CD14-positive monocyte (primary cell): ENCODE results near the gene EPHA3. TPM values are rescaled to one million over a fixed set of nuclear protein-coding genes. Genes with fewer than 3 reads are reported as not detected.

Source experiments
- DNase-seq, 3 donors: peaks; one replicate each; pipeline ENCODE4 v3.0.0-alpha.2; 2011 to 2022
- H2AFZ ChIP-seq: 2 replicates; pipeline ENCODE4 v1.6.0; 2012; ENCODE audit warnings: mild to moderate bottlenecking, low read depth, low read length, inconsistent platforms; ENCODE audit not compliant: insufficient read depth, poor library complexity, severe bottlenecking
- H3K27ac ChIP-seq, 2 donors: 1 replicate in 1 of 2; 2 replicates in 1 of 2; pipeline ENCODE4 v1.5.1; 2012 to 2013; ENCODE audit warnings: low read length in 2 of 2, control low read depth in 1 of 2, inconsistent platforms in 1 of 2, low read depth in 1 of 2, mild to moderate bottlenecking in 1 of 2
- H3K27me3 ChIP-seq, 2 donors: one replicate each; pipeline versions ENCODE4 v1.6.0 to v1.6.1; 2011 to 2013; ENCODE audit warnings: low read length in 2 of 2; ENCODE audit not compliant: control insufficient read depth in 2 of 2, insufficient read depth in 2 of 2
- H3K36me3 ChIP-seq, 2 donors: replicated peaks in 1 of 2; 1 replicate in 1 of 2; 2 replicates in 1 of 2; pipeline versions ENCODE4 v1.5.1 to v1.6.1; 2012 to 2013; ENCODE audit warnings: low read length in 2 of 2, control low read depth in 1 of 2, inconsistent platforms in 1 of 2, mild to moderate bottlenecking in 1 of 2; ENCODE audit not compliant: insufficient read depth in 2 of 2, control insufficient read depth in 1 of 2
- H3K4me1 ChIP-seq, 2 donors: 1 replicate in 1 of 2; 2 replicates in 1 of 2; pipeline versions ENCODE4 v1.5.1 to v1.6.1; 2012 to 2013; ENCODE audit warnings: low read length in 2 of 2, control low read depth in 1 of 2, inconsistent platforms in 1 of 2, mild to moderate bottlenecking in 1 of 2, moderate library complexity in 1 of 2; ENCODE audit not compliant: insufficient read depth in 2 of 2, control insufficient read depth in 1 of 2
- H3K4me2 ChIP-seq: replicated peaks from 2 replicates; pipeline ENCODE3; 2012; ENCODE audit warnings: low read length, moderate library complexity, mild to moderate bottlenecking; ENCODE audit not compliant: poor library complexity, severe bottlenecking; ENCODE audit errors: extremely low read depth
- H3K4me3 ChIP-seq, 3 experiments: fragments of 200-600 bp in 1 of 3; sonication (generic) in 1 of 3; replicated peaks in 1 of 3; 1 replicate in 2 of 3; 2 replicates in 1 of 3; pipeline ENCODE4 v1.5.1; 2011 to 2013; ENCODE audit warnings: low read length in 3 of 3, mild to moderate bottlenecking in 3 of 3, control low read depth in 2 of 3, low read depth in 2 of 3, inconsistent platforms in 1 of 3, moderate library complexity in 1 of 3
- H3K79me2 ChIP-seq: 2 replicates; pipeline ENCODE4 v1.6.0; 2012; ENCODE audit warnings: mild to moderate bottlenecking, control low read depth, inconsistent platforms, low read length, moderate library complexity; ENCODE audit not compliant: insufficient read depth
- H3K9ac ChIP-seq: 2 replicates; pipeline ENCODE4 v1.6.0; 2017; ENCODE audit warnings: low read length, mild to moderate bottlenecking; ENCODE audit not compliant: insufficient read depth, poor library complexity, severe bottlenecking
- H3K9me3 ChIP-seq, 2 donors: replicated peaks in 1 of 2; 1 replicate in 1 of 2; 2 replicates in 1 of 2; pipeline versions ENCODE4 v1.5.1 to v1.6.1; 2012 to 2013; ENCODE audit warnings: low read length in 2 of 2, control low read depth in 1 of 2; ENCODE audit not compliant: control insufficient read depth in 1 of 2, insufficient read depth in 1 of 2
- H4K20me1 ChIP-seq: 2 replicates; pipeline ENCODE4 v1.6.0; 2012; ENCODE audit warnings: mild to moderate bottlenecking, low read length, control low read depth, moderate library complexity; ENCODE audit not compliant: insufficient read depth
- H3K27ac Mint-ChIP-seq, 7 donors: one replicate each; pipeline ENCODE4 v1.8.0; 2020; ENCODE audit warnings: mild to moderate bottlenecking in 7 of 7, mixed read lengths in 7 of 7, moderate library complexity in 6 of 7, inconsistent platforms in 2 of 7
- H3K27me3 Mint-ChIP-seq, 3 donors: one replicate each; pipeline ENCODE4 v1.8.0; 2021 to 2022; ENCODE audit warnings: low read depth in 3 of 3, mild to moderate bottlenecking in 3 of 3, mixed read lengths in 3 of 3, moderate library complexity in 3 of 3, inconsistent platforms in 1 of 3
- H3K36me3 Mint-ChIP-seq, 2 donors: one replicate each; pipeline ENCODE4 v1.8.0; 2020; ENCODE audit warnings: mixed read lengths in 2 of 2, inconsistent platforms in 1 of 2, mild to moderate bottlenecking in 1 of 2
- H3K4me1 Mint-ChIP-seq: one replicate; pipeline ENCODE4 v1.8.0; 2020; ENCODE audit warnings: mild to moderate bottlenecking, mixed read lengths
- H3K4me3 Mint-ChIP-seq, 2 donors: one replicate each; pipeline ENCODE4 v1.8.0; 2020; ENCODE audit warnings: mild to moderate bottlenecking in 2 of 2, mixed read lengths in 2 of 2, moderate library complexity in 1 of 2
- H3K9me3 Mint-ChIP-seq, 7 donors: one replicate each; pipeline ENCODE4 v1.8.0; 2020 to 2022; ENCODE audit warnings: mixed read lengths in 7 of 7, mild to moderate bottlenecking in 6 of 7, moderate library complexity in 6 of 7, inconsistent platforms in 2 of 7
- WGBS: methylation state at CpG from one replicate; pipeline ENCODE4 v1.1.5; 2013; ENCODE audit warnings: missing lambda C conversion rate; ENCODE audit not compliant: insufficient coverage; 5-methylcytosine and 5-hydroxymethylcytosine counted together
- intact Hi-C, 2 donors: fragments of 100-400 bp; cut with micrococcal nuclease; formaldehyde crosslinking; loops; one replicate each; pipeline versions ENCODE4 v1.15.0 to v1.15.1; 2023
- polyA plus RNA-seq, 3 donors: library from polyadenylated mRNA; depleted of rRNA in 1 of 3; unstranded in 2 of 3; stranded (reverse) in 1 of 3; fragments of 300-500 nt in 2 of 3; fragments of >200 nt in 1 of 3; fragmentation: Illumina TruSeq in 2 of 3; gene quantifications; 1 replicate in 2 of 3; 2 replicates in 1 of 3; pipeline ENCODE4 v1.2.3, GENCODE V29; 2012 to 2021
- TF ChIP-seq, protein P1 (sequence below): fragments of 200-600 bp; IDR thresholded peaks from one replicate; pipeline ENCODE4 v1.8.0; 2022; ENCODE audit warnings: antibody characterized with exemption, mild to moderate bottlenecking

Gene EPHA3
- polyA plus RNA-seq, 3 donors: not detected

DNA sequence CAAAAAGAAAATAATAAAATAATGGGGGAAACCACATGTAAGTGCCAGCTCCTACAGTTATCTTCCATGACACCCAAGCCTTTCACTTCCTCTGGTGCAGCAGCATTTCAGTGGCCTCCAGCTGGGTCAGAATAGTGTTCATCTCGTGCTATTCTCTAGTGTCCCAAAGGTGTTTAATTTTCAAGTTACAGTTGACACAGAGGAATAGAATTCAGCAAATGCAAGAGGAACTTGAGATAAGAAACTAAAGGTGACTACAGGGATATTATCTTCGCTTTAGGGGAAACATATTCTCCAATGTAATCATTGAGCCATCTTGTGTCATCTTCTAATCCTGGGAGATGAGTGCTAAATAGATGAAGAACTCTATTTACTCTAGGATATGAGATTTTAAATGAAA lies 212.8 kb downstream of the EPHA3 start:
- no peak overlapping the region for H3K4me3 Mint-ChIP-seq
- no peak overlapping the region for H3K27ac ChIP-seq
- H3K27me3 Mint-ChIP-seq: no peaks in the 10 kb centered on the region
- H3K79me2 ChIP-seq: no peaks in the 10 kb centered on the region
- WGBS: no CpG with 5 or more reads among the region's 2 CpGs
- no peaks in the 10 kb centered on the region for H3K4me1 ChIP-seq
- no peaks in the 10 kb centered on the region for H3K36me3 Mint-ChIP-seq
- no peak overlapping the region for H3K9ac ChIP-seq
- no peaks in the 10 kb centered on the region for H3K9me3 ChIP-seq
- TF ChIP-seq, protein P1, sequence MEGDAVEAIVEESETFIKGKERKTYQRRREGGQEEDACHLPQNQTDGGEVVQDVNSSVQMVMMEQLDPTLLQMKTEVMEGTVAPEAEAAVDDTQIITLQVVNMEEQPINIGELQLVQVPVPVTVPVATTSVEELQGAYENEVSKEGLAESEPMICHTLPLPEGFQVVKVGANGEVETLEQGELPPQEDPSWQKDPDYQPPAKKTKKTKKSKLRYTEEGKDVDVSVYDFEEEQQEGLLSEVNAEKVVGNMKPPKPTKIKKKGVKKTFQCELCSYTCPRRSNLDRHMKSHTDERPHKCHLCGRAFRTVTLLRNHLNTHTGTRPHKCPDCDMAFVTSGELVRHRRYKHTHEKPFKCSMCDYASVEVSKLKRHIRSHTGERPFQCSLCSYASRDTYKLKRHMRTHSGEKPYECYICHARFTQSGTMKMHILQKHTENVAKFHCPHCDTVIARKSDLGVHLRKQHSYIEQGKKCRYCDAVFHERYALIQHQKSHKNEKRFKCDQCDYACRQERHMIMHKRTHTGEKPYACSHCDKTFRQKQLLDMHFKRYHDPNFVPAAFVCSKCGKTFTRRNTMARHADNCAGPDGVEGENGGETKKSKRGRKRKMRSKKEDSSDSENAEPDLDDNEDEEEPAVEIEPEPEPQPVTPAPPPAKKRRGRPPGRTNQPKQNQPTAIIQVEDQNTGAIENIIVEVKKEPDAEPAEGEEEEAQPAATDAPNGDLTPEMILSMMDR: no peak
- no peak for DNase-seq
- H3K27ac Mint-ChIP-seq: no peak overlapping the region
- H4K20me1 ChIP-seq: no peaks in the 10 kb centered on the region
- H3K4me2 ChIP-seq: no peak overlapping the region
- no peaks in the 10 kb centered on the region for H3K27me3 ChIP-seq
- H3K4me1 Mint-ChIP-seq: no peaks in the 10 kb centered on the region
- H3K4me3 ChIP-seq: no peak overlapping the region
- no peaks in the 10 kb centered on the region for H3K36me3 ChIP-seq
- intact Hi-C loops: no loop called here
- H3K9me3 Mint-ChIP-seq: peaks cover 0 to 3% (median 0%) of the 10 kb centered on the region in 7 donors
- no peak overlapping the region for H2AFZ ChIP-seq

DNA sequence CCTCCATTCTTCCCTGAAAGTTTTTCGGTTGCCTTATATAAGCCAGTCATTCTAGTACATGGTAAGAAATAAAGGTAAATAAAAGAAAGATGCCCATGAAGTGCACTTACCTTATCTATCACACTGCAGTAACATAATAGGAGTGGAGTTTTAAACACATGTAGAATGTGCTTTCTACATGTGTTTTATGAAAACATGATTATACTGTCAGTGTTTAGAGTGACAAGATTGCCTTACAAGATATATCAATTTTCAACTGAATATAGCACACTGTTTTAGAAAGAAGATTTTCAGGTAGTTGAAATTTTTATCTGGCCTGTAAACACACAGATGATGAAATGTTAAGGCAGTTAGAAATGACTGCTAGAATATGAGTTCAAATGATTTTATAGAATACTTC lies 219.6 kb downstream of the EPHA3 start:
- Mint-ChIP-seq H3K4me1 (no peaks in the 10 kb centered on the region), H3K27ac (no peak overlapping the region), H3K36me3 (no peaks in the 10 kb centered on the region), H3K9me3 (peaks cover 0 to 4% (median 0%) of the 10 kb centered on the region in 7 donors), H3K4me3 (no peak overlapping the region), H3K27me3 (no peaks in the 10 kb centered on the region)
- DNase-seq: no peak
- WGBS: no CpG with 5 or more reads among the region's 1 CpG
- Histone ChIP-seq H3K4me2 (no peak overlapping the region), H4K20me1 (no peaks in the 10 kb centered on the region), H3K27ac (no peak overlapping the region), H3K79me2 (no peaks in the 10 kb centered on the region), H2AFZ (no peak overlapping the region), H3K27me3 (no peaks in the 10 kb centered on the region), H3K4me1 (no peaks in the 10 kb centered on the region), H3K9me3 (no peaks in the 10 kb centered on the region), H3K4me3 (no peak overlapping the region), H3K9ac (no peak overlapping the region), H3K36me3 (no peaks in the 10 kb centered on the region)
- intact Hi-C loops: no loop called here
- TF ChIP-seq, protein P1: no peak
